ENCODE results near the gene PLS1.

PLS1 gene

DNA sequence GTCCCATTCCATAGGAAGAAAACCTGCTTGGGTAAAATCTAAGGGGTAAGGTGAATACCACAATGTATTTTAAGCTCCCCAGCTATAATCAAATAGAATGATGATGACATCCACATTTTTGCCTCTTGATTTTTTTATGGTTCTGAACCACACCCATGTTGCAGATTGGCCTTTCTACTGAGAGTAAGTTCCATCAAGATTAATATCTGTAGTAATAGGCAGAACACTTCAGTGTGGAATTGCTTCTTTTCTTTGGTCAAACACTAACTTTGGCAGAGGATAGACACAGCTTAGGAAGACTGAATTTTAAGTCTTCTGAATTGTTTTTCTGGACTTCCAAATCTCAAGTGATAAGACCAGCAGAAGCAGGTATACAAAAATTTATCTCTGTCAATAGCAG, 27.0 kb downstream of the PLS1 start:
- in situ Hi-C loops (cut with MboI; ENCODE audit: low sequenced_read_pairs, unreplicated experiment), result no loop called here
- no peak for DNase-seq (ENCODE audit: low spot score)
- no peak for TF ChIP-seq CTCF (IDR thresholded peaks at IDR 0.05; ENCODE audit: borderline replicate concordance, control extremely low read depth, extremely low read depth, insufficient read depth, missing control alignments)

- DNase-seq (ENCODE audit: low spot score), result no peak
- no peak for TF ChIP-seq CTCF (IDR thresholded peaks at IDR 0.05; ENCODE audit: borderline replicate concordance, control extremely low read depth, extremely low read depth, insufficient read depth, missing control alignments)
- in situ Hi-C loops (cut with MboI; ENCODE audit: low sequenced_read_pairs, unreplicated experiment), result no loop called here
Measured at GRCh38 chr3:142624341-142625152, 28.4 kb downstream of the PLS1 start.

GRCh38 chr3:142625153-142625440, 28.9 kb downstream of the PLS1 start:
- no peak for TF ChIP-seq CTCF (IDR thresholded peaks at IDR 0.05; ENCODE audit: borderline replicate concordance, control extremely low read depth, extremely low read depth, insufficient read depth, missing control alignments)
- in situ Hi-C loops (cut with MboI; ENCODE audit: low sequenced_read_pairs, unreplicated experiment), result no loop called here
- no peak for DNase-seq (ENCODE audit: low spot score)

DNA sequence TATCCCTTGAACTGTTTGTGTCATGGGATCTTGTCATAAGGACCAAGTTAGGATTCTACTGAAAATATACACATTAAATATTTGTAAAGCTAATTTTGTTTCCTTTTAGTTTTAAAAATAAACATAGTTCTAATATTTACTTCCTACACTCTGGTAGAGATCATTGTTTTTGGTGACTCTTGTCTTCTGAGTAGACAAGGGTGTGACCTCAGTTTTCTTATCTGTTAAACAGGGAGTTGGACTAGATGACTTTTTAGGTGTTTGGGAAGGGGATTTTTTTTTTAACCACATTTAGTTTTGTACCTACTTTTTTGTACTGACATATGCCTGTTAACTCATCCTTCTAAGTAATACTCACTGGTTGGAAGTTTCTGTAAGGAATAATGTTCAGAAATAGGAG, 30.8 kb downstream of the PLS1 start:
- TF ChIP-seq CTCF (IDR thresholded peaks at IDR 0.05; ENCODE audit: borderline replicate concordance, control extremely low read depth, extremely low read depth, insufficient read depth, missing control alignments), result no peak
- DNase-seq (ENCODE audit: low spot score), result no peak
- in situ Hi-C loops (cut with MboI; ENCODE audit: low sequenced_read_pairs, unreplicated experiment), result no loop called here

GRCh38 chr3:142628801-142629200, 32.6 kb downstream of the PLS1 start:
- DNase-seq (ENCODE audit: low spot score), result no peak
- no peak for TF ChIP-seq CTCF (IDR thresholded peaks at IDR 0.05; ENCODE audit: borderline replicate concordance, control extremely low read depth, extremely low read depth, insufficient read depth, missing control alignments)
- in situ Hi-C loops (cut with MboI; ENCODE audit: low sequenced_read_pairs, unreplicated experiment), result no loop called here

GRCh38 chr3:142633073-142633472, 36.9 kb downstream of the PLS1 start:
- no peak for DNase-seq (ENCODE audit: low spot score)
- in situ Hi-C loops (cut with MboI; ENCODE audit: low sequenced_read_pairs, unreplicated experiment), result no loop called here
- no peak for TF ChIP-seq CTCF (IDR thresholded peaks at IDR 0.05; ENCODE audit: borderline replicate concordance, control extremely low read depth, extremely low read depth, insufficient read depth, missing control alignments)

All from GM13976 (cell line).